ENCODE data around the gene PTPRN2.
A peak's percentile ranks its signal among the peaks of the same experiment; 100 is the strongest.

PTPRN2 gene

GRCh38 chr7:157977306-157977705 is 610.3 kb downstream of the PTPRN2 start:
- no peak overlapping the region for H3K4me3 ChIP-seq
- no peak for TF ChIP-seq CTCF (IDR thresholded peaks at IDR 0.05)
- H3K27ac ChIP-seq, result no peak overlapping the region
- peak; percentile 33 for DNase-seq (ENCODE audit: low spot score)

- DNase-seq (ENCODE audit: low spot score), result peak; percentile 3
- H3K4me3 ChIP-seq, result no peak overlapping the region
- H3K27ac ChIP-seq, result no peak overlapping the region
- TF ChIP-seq CTCF (IDR thresholded peaks at IDR 0.05), result no peak
Observed at GRCh38 chr7:157976406-157976805, 611.2 kb downstream of the PTPRN2 start.

GRCh38 chr7:157975401-157976372 is 611.9 kb downstream of the PTPRN2 start:
- Histone ChIP-seq H3K4me3 (no peak overlapping the region), H3K27ac (no peak overlapping the region)
- no peak for TF ChIP-seq CTCF (IDR thresholded peaks at IDR 0.05)
- peak; percentile 38 for DNase-seq (ENCODE audit: low spot score)

- no peak for TF ChIP-seq CTCF (IDR thresholded peaks at IDR 0.05)
- H3K27ac ChIP-seq, result no peak overlapping the region
- no peak overlapping the region for H3K4me3 ChIP-seq
- no peak for DNase-seq (ENCODE audit: low spot score)
Observed at GRCh38 chr7:157974678-157975230, 612.9 kb downstream of the PTPRN2 start.

GRCh38 chr7:157973971-157974677 is 613.5 kb downstream of the PTPRN2 start:
- H3K4me3 ChIP-seq, result no peak overlapping the region
- no peak for TF ChIP-seq CTCF (IDR thresholded peaks at IDR 0.05)
- no peak overlapping the region for H3K27ac ChIP-seq
- no peak for DNase-seq (ENCODE audit: low spot score)

- no peak overlapping the region for H3K27ac ChIP-seq
- TF ChIP-seq CTCF (IDR thresholded peaks at IDR 0.05), result no peak
- peak; percentile 38 for DNase-seq (ENCODE audit: low spot score)
- no peak overlapping the region for H3K4me3 ChIP-seq
Observed at GRCh38 chr7:157972914-157973313, 614.7 kb downstream of the PTPRN2 start.
